ENCODE results near the gene TMEM44. TPM values are rescaled to one million over a fixed set of nuclear protein-coding genes. Genes with fewer than 3 reads are reported as not detected.

The TMEM44 gene
- total and polyA plus RNA-seq, 2 of the 4 experiments (the other 2 are of a cell fraction) = 9.7 to 24.2 TPM

- Histone ChIP-seq H2BK15ac (ENCODE audit: low read depth, low read length) (no peak overlapping the region; the same call in 2 of the 3 replicates), H2BK120ac (ENCODE audit: low read depth, low read length) (no peak overlapping the region), H3K9me1 (ENCODE audit: insufficient read depth, low read length) (no peaks in the 10 kb centered on the region; the same call in 1 of the 2 replicates), H4K91ac (ENCODE audit: insufficient read depth, low read depth, low read length) (no peak overlapping the region), H3K18ac (ENCODE audit: low read depth, low read length) (no peak overlapping the region), H4K20me1 (ENCODE audit: insufficient read depth, low read length) (no peaks in the 10 kb centered on the region), H4K5ac (ENCODE audit: low read depth, low read length) (no peak overlapping the region), H2BK5ac (ENCODE audit: low read depth, low read length, poor library complexity, severe bottlenecking) (no peak overlapping the region), H2AK9ac (replicated peaks; ENCODE audit: low read depth, low read length, poor library complexity) (no peak overlapping the region), H3K56ac (ENCODE audit: extremely low read depth, insufficient read depth, low read length) (0 out of 2 replicates have a peak overlapping the region, but pooled peaks have one; percentile 11), H2AK5ac (ENCODE audit: low read depth, low read length) (no peak overlapping the region), H3K9me3 (ENCODE audit: control insufficient read depth, insufficient read depth, low read length) (no peaks in the 10 kb centered on the region), H3K14ac (replicated peaks; ENCODE audit: low read depth, low read length) (no peak overlapping the region), H2BK20ac (ENCODE audit: low read depth, low read length) (no peak overlapping the region), H3K4me1 (ENCODE audit: control insufficient read depth, insufficient read depth, low read length) (peaks cover 3% of the 10 kb centered on the region; the same call in 1 of the 2 replicates), H3K36me3 (ENCODE audit: control insufficient read depth, insufficient read depth, low read length) (peaks cover 7% of the 10 kb centered on the region), H3K27ac (ENCODE audit: insufficient read depth, low read length) (no peak overlapping the region), H3K4me3 (ENCODE audit: insufficient read depth, low read depth, low read length) (no peak overlapping the region), H3K79me1 (ENCODE audit: low read depth in 1 of 2, low read length in 2 of 2) (no peaks in the 10 kb centered on the region; a peak in 1 of 4 replicates), H3K27me3 (ENCODE audit: control insufficient read depth, insufficient read depth, low read length) (no peaks in the 10 kb centered on the region), H4K8ac (ENCODE audit: low read depth in 2 of 2, low read length in 2 of 2) (no peak overlapping the region), H3K23ac (ENCODE audit: low read depth, low read length) (no peak overlapping the region), H2AFZ (replicated peaks; ENCODE audit: low read length, poor library complexity) (no peak overlapping the region), H3K4me2 (ENCODE audit: low read depth, low read length) (no peak overlapping the region), H3K4ac (ENCODE audit: low read depth, low read length) (no peak overlapping the region), H3K9ac (ENCODE audit: low read depth, low read length) (no peak overlapping the region)
- TF ChIP-seq CEBPB (IDR thresholded peaks at IDR 0.05; ENCODE audit: low read depth, low read length) (no peak), MXI1 (IDR thresholded peaks at IDR 0.05; ENCODE audit: borderline replicate concordance, low read depth, low read length) (no peak), POLR2A (IDR thresholded peaks at IDR 0.05; ENCODE audit: low read depth, low read length) (no peak), NFE2L2 (IDR thresholded peaks at IDR 0.05; ENCODE audit: low read depth, low read length) (no peak), SMC3 (IDR thresholded peaks at IDR 0.05; ENCODE audit: low read depth, low read length) (no peak), USF2 (IDR thresholded peaks at IDR 0.05; ENCODE audit: low read depth, low read length) (no peak), CHD1 (IDR thresholded peaks at IDR 0.05; ENCODE audit: low read depth, low read length) (no peak), MAFK (IDR thresholded peaks at IDR 0.05; ENCODE audit: low read depth, low read length) (no peak), RFX5 (IDR thresholded peaks at IDR 0.05; ENCODE audit: low read depth, low read length) (no peak), ELK1 (IDR thresholded peaks at IDR 0.05; ENCODE audit: borderline replicate concordance, low read depth, low read length) (no peak), MAZ (IDR thresholded peaks at IDR 0.05; ENCODE audit: borderline replicate concordance, low read depth, low read length) (no peak), RCOR1 (IDR thresholded peaks at IDR 0.05; ENCODE audit: insufficient replicate concordance, low read length) (no peak), RAD21 (IDR thresholded peaks at IDR 0.05; ENCODE audit: low read length) (no peak), CTCF (conservative IDR thresholded peaks at IDR 0.05; ENCODE audit: low read depth, low read length) (no peak), BHLHE40 (IDR thresholded peaks at IDR 0.05; ENCODE audit: low read depth, low read length) (no peak)
- DNase-seq (no peak), ATAC-seq (ENCODE audit: low read depth) (no peak)
- intact Hi-C loops (cut with micrococcal nuclease) = no loop called here
- in situ Hi-C loops (cut with MboI; ENCODE audit: low sequenced_read_pairs) = no loop called here
- dilution Hi-C loops (cut with HindIII; ENCODE audit: low sequenced_read_pairs, unreplicated experiment) = no loop called here
- no CpG with 5 or more reads among the region's 8 CpGs for WGBS, 2 experiments (ENCODE audit: extremely low coverage in 2 of 2, insufficient read length in 1 of 2)
- ChIA-PET CTCF (no interaction called here), POLR2A (ENCODE audit: unreplicated experiment) (no interaction called here)
- BruUV-seq (replicated peaks) = no TSS peak
Measured at GRCh38 chr3:194612221-194612620, 21.0 kb downstream of the TMEM44 start.
